ENCODE results near the gene CXCR6.

DNA sequence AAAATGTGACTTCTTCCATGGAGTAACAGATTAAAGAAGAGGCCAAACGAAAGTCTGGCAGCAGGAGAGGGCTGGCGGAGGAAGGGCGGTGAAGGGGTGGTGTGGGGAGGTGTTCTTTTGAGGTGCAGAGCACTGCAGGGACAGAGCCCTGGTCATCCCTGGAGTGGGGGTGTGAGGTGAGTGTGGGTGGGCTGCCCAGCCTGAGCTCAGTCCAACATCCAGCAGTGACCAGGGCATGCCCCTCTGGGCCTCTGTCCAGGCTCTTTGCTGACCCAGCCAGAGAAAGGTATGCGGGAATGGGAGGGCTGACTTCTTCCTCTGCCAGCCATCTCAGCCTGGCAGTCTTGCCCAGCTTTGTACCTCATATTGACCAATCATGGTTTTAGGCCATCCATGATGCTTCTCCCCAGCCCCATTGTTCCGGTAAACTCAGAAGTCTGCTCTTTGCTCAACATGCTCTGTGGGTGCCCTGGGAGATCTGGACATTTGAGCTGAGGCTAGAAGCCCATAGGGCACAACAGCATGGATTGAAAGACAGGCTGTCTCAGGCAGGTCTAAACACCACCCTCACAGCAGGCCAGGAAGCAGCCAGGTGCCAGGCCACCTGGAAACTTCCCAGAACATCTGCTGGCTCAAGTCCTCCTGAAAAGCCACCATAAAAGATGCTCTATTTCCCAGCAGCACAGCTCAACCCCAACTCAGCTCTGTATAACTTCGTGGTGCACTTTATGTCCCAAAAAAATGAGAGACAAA, 25.9 kb upstream of the CXCR6 start:
- TF ChIP-seq, protein P1, sequence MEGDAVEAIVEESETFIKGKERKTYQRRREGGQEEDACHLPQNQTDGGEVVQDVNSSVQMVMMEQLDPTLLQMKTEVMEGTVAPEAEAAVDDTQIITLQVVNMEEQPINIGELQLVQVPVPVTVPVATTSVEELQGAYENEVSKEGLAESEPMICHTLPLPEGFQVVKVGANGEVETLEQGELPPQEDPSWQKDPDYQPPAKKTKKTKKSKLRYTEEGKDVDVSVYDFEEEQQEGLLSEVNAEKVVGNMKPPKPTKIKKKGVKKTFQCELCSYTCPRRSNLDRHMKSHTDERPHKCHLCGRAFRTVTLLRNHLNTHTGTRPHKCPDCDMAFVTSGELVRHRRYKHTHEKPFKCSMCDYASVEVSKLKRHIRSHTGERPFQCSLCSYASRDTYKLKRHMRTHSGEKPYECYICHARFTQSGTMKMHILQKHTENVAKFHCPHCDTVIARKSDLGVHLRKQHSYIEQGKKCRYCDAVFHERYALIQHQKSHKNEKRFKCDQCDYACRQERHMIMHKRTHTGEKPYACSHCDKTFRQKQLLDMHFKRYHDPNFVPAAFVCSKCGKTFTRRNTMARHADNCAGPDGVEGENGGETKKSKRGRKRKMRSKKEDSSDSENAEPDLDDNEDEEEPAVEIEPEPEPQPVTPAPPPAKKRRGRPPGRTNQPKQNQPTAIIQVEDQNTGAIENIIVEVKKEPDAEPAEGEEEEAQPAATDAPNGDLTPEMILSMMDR (IDR thresholded peaks at IDR 0.05 in 4 of 5, conservative IDR thresholded peaks at IDR 0.05 in 1 of 5), result no peak
- TF ChIP-seq POLR2A (IDR thresholded peaks at IDR 0.05), result no peak

Measured in gastrocnemius medialis (tissue), 4 donors.